ENCODE data around the gene ABCB8.

ABCB8 gene

GRCh38 chr7:151060113-151060415 lies 31.8 kb downstream of the ABCB8 start:
- TF ChIP-seq POLR2AphosphoS5 (IDR thresholded peaks at IDR 0.05; ENCODE audit: low read depth) (no peak), GABPA (IDR thresholded peaks at IDR 0.05; ENCODE audit: low read depth) (no peak), SPI1 (IDR thresholded peaks at IDR 0.05; ENCODE audit: borderline replicate concordance, low read depth) (no peak)
- TF ChIP-seq, protein P1, sequence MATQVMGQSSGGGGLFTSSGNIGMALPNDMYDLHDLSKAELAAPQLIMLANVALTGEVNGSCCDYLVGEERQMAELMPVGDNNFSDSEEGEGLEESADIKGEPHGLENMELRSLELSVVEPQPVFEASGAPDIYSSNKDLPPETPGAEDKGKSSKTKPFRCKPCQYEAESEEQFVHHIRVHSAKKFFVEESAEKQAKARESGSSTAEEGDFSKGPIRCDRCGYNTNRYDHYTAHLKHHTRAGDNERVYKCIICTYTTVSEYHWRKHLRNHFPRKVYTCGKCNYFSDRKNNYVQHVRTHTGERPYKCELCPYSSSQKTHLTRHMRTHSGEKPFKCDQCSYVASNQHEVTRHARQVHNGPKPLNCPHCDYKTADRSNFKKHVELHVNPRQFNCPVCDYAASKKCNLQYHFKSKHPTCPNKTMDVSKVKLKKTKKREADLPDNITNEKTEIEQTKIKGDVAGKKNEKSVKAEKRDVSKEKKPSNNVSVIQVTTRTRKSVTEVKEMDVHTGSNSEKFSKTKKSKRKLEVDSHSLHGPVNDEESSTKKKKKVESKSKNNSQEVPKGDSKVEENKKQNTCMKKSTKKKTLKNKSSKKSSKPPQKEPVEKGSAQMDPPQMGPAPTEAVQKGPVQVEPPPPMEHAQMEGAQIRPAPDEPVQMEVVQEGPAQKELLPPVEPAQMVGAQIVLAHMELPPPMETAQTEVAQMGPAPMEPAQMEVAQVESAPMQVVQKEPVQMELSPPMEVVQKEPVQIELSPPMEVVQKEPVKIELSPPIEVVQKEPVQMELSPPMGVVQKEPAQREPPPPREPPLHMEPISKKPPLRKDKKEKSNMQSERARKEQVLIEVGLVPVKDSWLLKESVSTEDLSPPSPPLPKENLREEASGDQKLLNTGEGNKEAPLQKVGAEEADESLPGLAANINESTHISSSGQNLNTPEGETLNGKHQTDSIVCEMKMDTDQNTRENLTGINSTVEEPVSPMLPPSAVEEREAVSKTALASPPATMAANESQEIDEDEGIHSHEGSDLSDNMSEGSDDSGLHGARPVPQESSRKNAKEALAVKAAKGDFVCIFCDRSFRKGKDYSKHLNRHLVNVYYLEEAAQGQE (IDR thresholded peaks at IDR 0.05; ENCODE audit: insufficient replicate concordance, low read depth): no peak
- TF ChIP-seq, protein P2, sequence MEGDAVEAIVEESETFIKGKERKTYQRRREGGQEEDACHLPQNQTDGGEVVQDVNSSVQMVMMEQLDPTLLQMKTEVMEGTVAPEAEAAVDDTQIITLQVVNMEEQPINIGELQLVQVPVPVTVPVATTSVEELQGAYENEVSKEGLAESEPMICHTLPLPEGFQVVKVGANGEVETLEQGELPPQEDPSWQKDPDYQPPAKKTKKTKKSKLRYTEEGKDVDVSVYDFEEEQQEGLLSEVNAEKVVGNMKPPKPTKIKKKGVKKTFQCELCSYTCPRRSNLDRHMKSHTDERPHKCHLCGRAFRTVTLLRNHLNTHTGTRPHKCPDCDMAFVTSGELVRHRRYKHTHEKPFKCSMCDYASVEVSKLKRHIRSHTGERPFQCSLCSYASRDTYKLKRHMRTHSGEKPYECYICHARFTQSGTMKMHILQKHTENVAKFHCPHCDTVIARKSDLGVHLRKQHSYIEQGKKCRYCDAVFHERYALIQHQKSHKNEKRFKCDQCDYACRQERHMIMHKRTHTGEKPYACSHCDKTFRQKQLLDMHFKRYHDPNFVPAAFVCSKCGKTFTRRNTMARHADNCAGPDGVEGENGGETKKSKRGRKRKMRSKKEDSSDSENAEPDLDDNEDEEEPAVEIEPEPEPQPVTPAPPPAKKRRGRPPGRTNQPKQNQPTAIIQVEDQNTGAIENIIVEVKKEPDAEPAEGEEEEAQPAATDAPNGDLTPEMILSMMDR (IDR thresholded peaks at IDR 0.05; ENCODE audit: insufficient read depth, low read length): no peak
- H3K27ac ChIP-seq (replicated peaks): peak overlapping the region; percentile 66
- no peak for DNase-seq (ENCODE audit: low read depth in 1 of 2, low spot score in 1 of 2)

DNA sequence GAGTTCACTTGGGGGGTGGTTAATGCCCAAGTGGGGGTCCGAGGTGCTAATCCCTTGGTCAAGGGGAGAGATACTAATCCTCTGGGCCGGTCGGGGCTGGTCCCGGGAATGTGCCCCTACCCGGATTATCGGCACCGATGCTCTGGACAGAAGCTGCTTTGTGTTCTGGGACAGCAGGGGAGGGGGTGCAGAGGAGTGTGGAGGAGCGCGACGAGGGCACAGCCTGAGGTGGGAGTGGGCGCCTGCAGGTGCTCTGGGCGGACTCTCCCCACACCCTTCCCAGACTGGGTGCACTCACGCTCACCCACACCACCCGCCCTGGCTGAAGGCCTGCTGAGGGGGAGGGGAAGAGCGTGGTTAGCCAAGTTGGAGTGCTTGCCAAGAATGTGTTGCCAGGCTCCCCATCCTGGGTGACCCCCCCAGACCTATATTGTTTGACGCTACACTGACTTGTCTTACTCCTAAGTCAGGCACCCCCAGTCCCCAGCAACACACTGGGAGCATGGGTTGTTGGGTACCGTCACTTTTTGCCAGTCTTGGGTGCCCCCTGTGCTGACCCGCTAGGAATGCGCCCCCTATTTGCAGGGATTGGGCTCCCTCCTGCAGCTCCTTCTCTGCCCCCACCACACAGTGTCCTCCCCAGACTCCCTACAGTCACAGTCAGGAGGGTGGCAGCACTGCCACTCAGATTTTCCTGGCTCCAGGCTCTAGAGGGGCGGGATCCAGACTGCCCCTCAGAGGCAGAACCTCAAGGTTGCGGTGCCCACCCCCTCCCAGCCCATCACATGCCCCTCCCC lies 32.4 kb downstream of the ABCB8 start:
- peak in 1 of 2 experiments; percentile 52 for DNase-seq (ENCODE audit: low read depth in 1 of 2, low spot score in 1 of 2)
- H3K27me3 ChIP-seq (ENCODE audit: insufficient read depth, poor library complexity, severe bottlenecking): no peaks in the 10 kb centered on the region
- peak overlapping the region; percentile 66 for H3K27ac ChIP-seq (replicated peaks)
- peak overlapping the region; percentile 84 for H3K4me3 ChIP-seq (replicated peaks; ENCODE audit: insufficient read depth, low read length)
- TF ChIP-seq SPI1 (IDR thresholded peaks at IDR 0.05; ENCODE audit: borderline replicate concordance, low read depth) (no peak), POLR2AphosphoS5 (IDR thresholded peaks at IDR 0.05; ENCODE audit: low read depth) (no peak), GABPA (IDR thresholded peaks at IDR 0.05; ENCODE audit: low read depth) (no peak)
- TF ChIP-seq, protein P1 (IDR thresholded peaks at IDR 0.05; ENCODE audit: insufficient replicate concordance, low read depth): no peak
- TF ChIP-seq, protein P2 (IDR thresholded peaks at IDR 0.05; ENCODE audit: insufficient read depth, low read length): no peak

More at GRCh38 chr7:151060113-151060415, 31.8 kb downstream of the ABCB8 start:
- Histone ChIP-seq H3K27me3 (ENCODE audit: insufficient read depth, poor library complexity, severe bottlenecking) (no peaks in the 10 kb centered on the region), H3K4me3 (replicated peaks; ENCODE audit: insufficient read depth, low read length) (peak overlapping the region; percentile 84)

DNA sequence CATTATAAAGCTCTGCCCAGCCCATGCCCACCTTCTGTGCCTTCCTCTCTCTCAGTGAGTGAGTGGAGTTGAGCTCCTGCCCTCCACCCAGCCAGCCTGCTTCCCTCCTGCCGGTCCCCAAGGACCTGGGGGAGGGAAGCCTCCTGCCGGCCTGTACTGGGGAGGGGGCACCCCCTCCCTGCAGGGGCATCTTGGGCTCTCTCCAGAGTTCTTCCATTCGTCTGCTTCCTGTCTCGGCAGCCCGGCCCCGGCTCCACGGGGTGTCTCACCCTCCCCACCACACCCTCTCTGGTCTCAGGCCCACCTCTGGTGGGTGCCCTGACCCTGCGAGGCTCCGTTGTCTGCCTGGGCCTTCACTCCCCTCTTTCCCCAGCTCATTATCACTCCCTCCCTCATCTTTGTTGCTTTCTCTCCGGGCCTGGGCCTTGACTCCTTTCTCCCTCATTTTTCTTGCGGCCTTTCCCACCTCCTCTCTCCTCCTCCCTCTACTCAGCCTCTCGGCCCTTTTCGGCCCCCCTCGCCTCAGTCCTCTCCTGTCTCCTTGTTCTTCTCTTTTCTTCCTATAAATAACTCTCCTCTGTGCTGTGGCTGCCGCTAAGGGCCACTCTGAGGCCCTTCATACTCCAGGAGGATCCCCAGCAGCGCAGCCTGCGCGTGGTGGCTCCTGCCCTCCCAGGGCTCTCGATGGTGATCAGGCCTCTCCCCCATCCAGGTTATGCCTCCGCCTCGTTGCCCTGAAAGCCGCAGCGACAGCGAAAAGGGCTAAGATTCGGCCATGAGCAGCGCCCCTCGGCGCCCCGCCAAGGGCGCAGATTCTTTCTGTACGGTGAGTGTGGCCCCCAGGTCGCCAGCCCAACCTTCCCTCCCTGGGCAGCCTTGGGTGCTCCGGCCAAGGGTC lies 33.2 kb downstream of the ABCB8 start:
- no peak for DNase-seq (ENCODE audit: low read depth in 1 of 2, low spot score in 1 of 2)
- no peaks in the 10 kb centered on the region for H3K27me3 ChIP-seq (ENCODE audit: insufficient read depth, poor library complexity, severe bottlenecking)
- H3K4me3 ChIP-seq (replicated peaks; ENCODE audit: insufficient read depth, low read length): no peak overlapping the region
- no peak overlapping the region for H3K27ac ChIP-seq (replicated peaks)
- TF ChIP-seq, protein P1 (IDR thresholded peaks at IDR 0.05; ENCODE audit: insufficient replicate concordance, low read depth): no peak
- TF ChIP-seq, protein P2 (IDR thresholded peaks at IDR 0.05; ENCODE audit: insufficient read depth, low read length): no peak
- TF ChIP-seq SPI1 (IDR thresholded peaks at IDR 0.05; ENCODE audit: borderline replicate concordance, low read depth) (no peak), GABPA (IDR thresholded peaks at IDR 0.05; ENCODE audit: low read depth) (no peak), POLR2AphosphoS5 (IDR thresholded peaks at IDR 0.05; ENCODE audit: low read depth) (no peak)
